ENCODE data around the gene FA2H. TPM values are rescaled to one million over a fixed set of nuclear protein-coding genes. Genes with fewer than 3 reads are reported as not detected.

Gene FA2H
- total and polyA plus RNA-seq, 7 donors, result 0.71 to 31.0 (median 6.0) TPM; not detected in 2

- Histone ChIP-seq H3K36me3 (no peaks in the 10 kb centered on the region), H3K27me3 (peaks cover 0 to 13% (median 0%) of the 10 kb centered on the region in 3 donors), H3K4me3 (no peak overlapping the region), H3K9me3 (no peaks in the 10 kb centered on the region), H3K27ac (no peak overlapping the region), H3K4me1 (peaks cover 0 to 9% (median 4%) of the 10 kb centered on the region in 4 donors)
- 75 to 76% methylated on average over 9 of the region's 9 CpGs for WGBS, 2 donors
- intact Hi-C loops (cut with DNase I), result no loop called here
- DNase-seq, result no peak
- TF ChIP-seq CTCF (IDR thresholded peaks at IDR 0.05) (no peak), EP300 (IDR thresholded peaks at IDR 0.05) (no peak), POLR2AphosphoS5 (IDR thresholded peaks at IDR 0.05) (no peak), POLR2A (IDR thresholded peaks at IDR 0.05) (no peak)
These were observed 38.0 kb downstream of the FA2H start for GRCh38 chr16:74736531-74737157.

- Histone ChIP-seq H3K4me3 (no peak overlapping the region), H3K4me1 (peaks cover 0 to under 1% (median 0%) of the 10 kb centered on the region in 4 donors), H3K9me3 (no peaks in the 10 kb centered on the region), H3K27ac (no peak overlapping the region), H3K27me3 (peaks cover 0 to 13% (median 0%) of the 10 kb centered on the region in 3 donors), H3K36me3 (no peaks in the 10 kb centered on the region)
- no peak for DNase-seq
- TF ChIP-seq CTCF (IDR thresholded peaks at IDR 0.05) (no peak), POLR2A (IDR thresholded peaks at IDR 0.05) (no peak), EP300 (IDR thresholded peaks at IDR 0.05) (no peak), POLR2AphosphoS5 (IDR thresholded peaks at IDR 0.05) (no peak)
- 92% methylated on average over 3 of the region's 3 CpGs for WGBS, 2 donors
- intact Hi-C loops (cut with DNase I), result no loop called here
These were observed 39.1 kb downstream of the FA2H start for GRCh38 chr16:74735554-74735953.

- intact Hi-C loops (cut with DNase I), result no loop called here
- peaks cover 0 to 13% (median 0%) of the 10 kb centered on the region in 3 donors for H3K27me3 ChIP-seq
- H3K9me3 ChIP-seq, result no peaks in the 10 kb centered on the region
- no peaks in the 10 kb centered on the region for H3K36me3 ChIP-seq
- DNase-seq, result no peak
- H3K27ac ChIP-seq, result no peak overlapping the region
- no peaks in the 10 kb centered on the region for H3K4me1 ChIP-seq
- TF ChIP-seq POLR2AphosphoS5 (IDR thresholded peaks at IDR 0.05) (no peak), EP300 (IDR thresholded peaks at IDR 0.05) (no peak), CTCF (IDR thresholded peaks at IDR 0.05) (no peak), POLR2A (IDR thresholded peaks at IDR 0.05) (no peak)
- 87 to 89% methylated on average over 10 of the region's 10 CpGs for WGBS, 2 donors
- H3K4me3 ChIP-seq, result no peak overlapping the region
These were observed 39.5 kb downstream of the FA2H start for GRCh38 chr16:74735162-74735452.

- no peaks in the 10 kb centered on the region for H3K4me1 ChIP-seq
- TF ChIP-seq CTCF (IDR thresholded peaks at IDR 0.05) (no peak), POLR2AphosphoS5 (IDR thresholded peaks at IDR 0.05) (no peak), POLR2A (IDR thresholded peaks at IDR 0.05) (no peak), EP300 (IDR thresholded peaks at IDR 0.05) (no peak)
- no peak overlapping the region for H3K27ac ChIP-seq
- no peaks in the 10 kb centered on the region for H3K36me3 ChIP-seq
- no peaks in the 10 kb centered on the region for H3K9me3 ChIP-seq
- peaks cover 0 to 13% (median 0%) of the 10 kb centered on the region in 3 donors for H3K27me3 ChIP-seq
- no peak overlapping the region for H3K4me3 ChIP-seq
- WGBS, 2 donors, result 78 to 89% methylated on average over 21 of the region's 21 CpGs
- DNase-seq, result no peak
- intact Hi-C loops (cut with DNase I), result no loop called here
These were observed 40.1 kb downstream of the FA2H start for GRCh38 chr16:74734361-74735161.

Data from sigmoid colon (tissue), 7 donors.